B cell (primary cell): ENCODE data around the gene IFI35. TPM values are rescaled to one million over a fixed set of nuclear protein-coding genes. Genes with fewer than 3 reads are reported as not detected.

Source experiments
- ATAC-seq: fragments of 200-7000 bp; cut with Tn5 transposase; one replicate; pipeline ENCODE4 v1.10.0; 2021; ENCODE audit warnings: low read depth, mild to moderate bottlenecking, moderate number of reproducible peaks, moderate library complexity
- CTCF ChIA-PET: fragments of 350-600 bp; sonication (Branson Sonifier 250); formaldehyde crosslinking; loops from one replicate; lab custom pipeline; 2021; ENCODE audit warnings: antibody characterized with exemption, inconsistent platforms; lab: Charles Lee
- POLR2A ChIA-PET: fragments of 350-600 bp; sonication (Branson Sonifier 250); formaldehyde crosslinking; loops from one replicate; lab custom pipeline; 2021; ENCODE audit warnings: antibody characterized with exemption; lab: Charles Lee
- DNase-seq: peaks from one replicate; pipeline ENCODE4 v3.0.0; 2013
- H2AFZ ChIP-seq: 2 replicates; pipeline ENCODE4 v1.6.1; 2012; ENCODE audit warnings: mild to moderate bottlenecking, low read depth, low read length; ENCODE audit not compliant: insufficient read depth, poor library complexity, severe bottlenecking
- H3K27ac ChIP-seq, 2 donors: 1 replicate in 1 of 2; 2 replicates in 1 of 2; pipeline ENCODE4 v1.5.1; 2012 to 2013; ENCODE audit warnings: low read length in 2 of 2, mild to moderate bottlenecking in 2 of 2, moderate library complexity in 1 of 2
- H3K27me3 ChIP-seq, 4 experiments: fragments of 200-600 bp in 1 of 4; sonication (generic) in 1 of 4; replicated peaks in 1 of 4; 1 replicate in 2 of 4; 2 replicates in 2 of 4; pipeline versions ENCODE4 v1.6.1 to v1.7.0; 2013 to 2016; ENCODE audit warnings: low read length in 3 of 4, mild to moderate bottlenecking in 2 of 4, mixed read lengths in 1 of 4, moderate library complexity in 1 of 4; ENCODE audit not compliant: insufficient read depth in 4 of 4, control insufficient read depth in 3 of 4; ENCODE audit errors: control extremely low read depth in 1 of 4
- H3K36me3 ChIP-seq, 2 experiments: replicated peaks in 1 of 2; 1 replicate in 1 of 2; 2 replicates in 1 of 2; pipeline versions ENCODE4 v1.6.1 to v1.7.1; 2013; ENCODE audit warnings: low read length in 1 of 2; ENCODE audit not compliant: insufficient read depth in 2 of 2, control insufficient read depth in 1 of 2; ENCODE audit errors: control extremely low read depth in 1 of 2, extremely low read depth in 1 of 2
- H3K4me1 ChIP-seq, 2 donors: fragments of 200-600 bp in 1 of 2; sonication (generic) in 1 of 2; 1 replicate in 1 of 2; 2 replicates in 1 of 2; pipeline versions ENCODE4 v1.5.1 to v1.6.1; 2013 to 2017; ENCODE audit warnings: low read length in 2 of 2; ENCODE audit not compliant: control insufficient read depth in 2 of 2, insufficient read depth in 2 of 2
- H3K4me2 ChIP-seq: replicated peaks from 2 replicates; pipeline ENCODE3; 2012; ENCODE audit warnings: mild to moderate bottlenecking, low read depth, low read length; ENCODE audit not compliant: poor library complexity, severe bottlenecking
- H3K4me3 ChIP-seq, 5 experiments: fragments of 200-600 bp in 1 of 5; sonication (generic) in 1 of 5; 1 replicate in 3 of 5; 2 replicates in 2 of 5; pipeline versions ENCODE4 v1.5.1 to v1.7.0; 2011 to 2016; ENCODE audit warnings: low read length in 4 of 5, mild to moderate bottlenecking in 4 of 5, low read depth in 2 of 5, control low read depth in 1 of 5, moderate library complexity in 1 of 5; ENCODE audit not compliant: insufficient read depth in 1 of 5; ENCODE audit errors: control extremely low read depth in 1 of 5, extremely low read depth in 1 of 5
- H3K79me2 ChIP-seq: fragments of 200-600 bp; sonication (generic); one replicate; pipeline ENCODE4 v1.6.0; 2016; ENCODE audit warnings: low read length; ENCODE audit not compliant: control insufficient read depth, insufficient read depth
- H3K9ac ChIP-seq: fragments of 200-600 bp; sonication (generic); 2 replicates; pipeline ENCODE4 v1.6.1; 2017; ENCODE audit warnings: mild to moderate bottlenecking, low read length, moderate library complexity
- H3K9me3 ChIP-seq, 3 donors: one replicate each; pipeline versions ENCODE4 v1.6.1 to v1.7.1; 2013; ENCODE audit warnings: low read length in 2 of 3; ENCODE audit not compliant: control insufficient read depth in 2 of 3, insufficient read depth in 1 of 3; ENCODE audit errors: control extremely low read depth in 1 of 3
- H4K20me1 ChIP-seq: 2 replicates; pipeline ENCODE4 v1.6.0; 2012; ENCODE audit warnings: mild to moderate bottlenecking, low read length; ENCODE audit not compliant: insufficient read depth, control insufficient read depth, poor library complexity, severe bottlenecking
- H3K27ac Mint-ChIP-seq: one replicate; pipeline ENCODE4 v1.8.0; 2021; ENCODE audit warnings: mixed read lengths
- H3K27me3 Mint-ChIP-seq: one replicate; pipeline ENCODE4 v1.8.0; 2021; ENCODE audit warnings: mixed read lengths
- H3K4me1 Mint-ChIP-seq: one replicate; pipeline ENCODE4 v1.8.0; 2021; ENCODE audit warnings: mixed read lengths
- H3K4me3 Mint-ChIP-seq: one replicate; pipeline ENCODE4 v1.8.0; 2021; ENCODE audit warnings: mixed read lengths
- H3K9me3 Mint-ChIP-seq: one replicate; pipeline ENCODE4 v1.8.0; 2022; ENCODE audit warnings: mixed read lengths; ENCODE audit not compliant: insufficient read depth
- EZH2 ChIP-seq: IDR thresholded peaks from 2 replicates; pipeline ENCODE4 v1.6.1; 2012; ENCODE audit warnings: borderline replicate concordance, low read depth, mild to moderate bottlenecking, moderate library complexity, low read length; ENCODE audit not compliant: insufficient read depth, poor library complexity, severe bottlenecking
- WGBS: methylation state at CpG from one replicate; pipeline ENCODE4 v1.1.5; 2013; ENCODE audit warnings: missing lambda C conversion rate; ENCODE audit not compliant: insufficient coverage; 5-methylcytosine and 5-hydroxymethylcytosine counted together
- intact Hi-C: fragments of 100-400 bp; cut with micrococcal nuclease; formaldehyde crosslinking; loops from one replicate; pipeline ENCODE4 v1.10.0; 2022
- polyA plus RNA-seq: library from polyadenylated mRNA; depleted of rRNA; stranded (reverse); fragments of >200 nt; gene quantifications from 2 replicates; pipeline ENCODE4 v1.2.3, GENCODE V29; 2012
- total RNA-seq, 2 donors: library from RNA; stranded (reverse); fragments of 120-200 nt in 1 of 2; gene quantifications; 1 replicate in 1 of 2; 2 replicates in 1 of 2; pipeline versions ENCODE4 v1.2.3 to v1.2.4, GENCODE V29; 2013 to 2022
- TF ChIP-seq, protein P1 (sequence below): fragments of 200-600 bp; IDR thresholded peaks from one replicate; pipeline ENCODE4 v1.8.0; 2022; ENCODE audit warnings: antibody characterized with exemption, mild to moderate bottlenecking

The IFI35 gene
- total and polyA plus RNA-seq, 2 donors (not counting 1 experiment from before 2014, with no cell fraction given): 37.2 to 42.2 TPM

GRCh38 chr17:43018008-43018853 lies 11.6 kb downstream of the IFI35 start:
- Histone ChIP-seq H3K27ac (no peak overlapping the region), H2AFZ (no peak overlapping the region), H3K27me3 (no peaks in the 10 kb centered on the region), H3K79me2 (no peaks in the 10 kb centered on the region), H4K20me1 (no peaks in the 10 kb centered on the region), H3K9ac (no peak overlapping the region), H3K9me3 (no peaks in the 10 kb centered on the region), H3K36me3 (peaks cover 0 to 9% of the 10 kb centered on the region in 2 experiments), H3K4me3 (no peak overlapping the region), H3K4me2 (no peak overlapping the region), H3K4me1 (peaks cover 9 to 14% of the 10 kb centered on the region in 2 donors)
- H3K27ac Mint-ChIP-seq: peak overlapping the region; percentile 37
- ChIA-PET POLR2A (interaction anchor here (0.6 kb wide), 1 partner anchor 192 kb away, joined by 5 read pairs; no protein-coding TSS in a partner anchor), CTCF (interaction anchor here (0.6 kb wide), 1 partner anchor 375 kb away, joined by 3 read pairs; no protein-coding TSS in a partner anchor)
- no peaks in the 10 kb centered on the region for H3K9me3 Mint-ChIP-seq
- ATAC-seq (no peak), DNase-seq (peak; percentile 10)
- H3K4me3 Mint-ChIP-seq: no peak overlapping the region
- intact Hi-C loops: no loop called here
- TF ChIP-seq, protein P1, sequence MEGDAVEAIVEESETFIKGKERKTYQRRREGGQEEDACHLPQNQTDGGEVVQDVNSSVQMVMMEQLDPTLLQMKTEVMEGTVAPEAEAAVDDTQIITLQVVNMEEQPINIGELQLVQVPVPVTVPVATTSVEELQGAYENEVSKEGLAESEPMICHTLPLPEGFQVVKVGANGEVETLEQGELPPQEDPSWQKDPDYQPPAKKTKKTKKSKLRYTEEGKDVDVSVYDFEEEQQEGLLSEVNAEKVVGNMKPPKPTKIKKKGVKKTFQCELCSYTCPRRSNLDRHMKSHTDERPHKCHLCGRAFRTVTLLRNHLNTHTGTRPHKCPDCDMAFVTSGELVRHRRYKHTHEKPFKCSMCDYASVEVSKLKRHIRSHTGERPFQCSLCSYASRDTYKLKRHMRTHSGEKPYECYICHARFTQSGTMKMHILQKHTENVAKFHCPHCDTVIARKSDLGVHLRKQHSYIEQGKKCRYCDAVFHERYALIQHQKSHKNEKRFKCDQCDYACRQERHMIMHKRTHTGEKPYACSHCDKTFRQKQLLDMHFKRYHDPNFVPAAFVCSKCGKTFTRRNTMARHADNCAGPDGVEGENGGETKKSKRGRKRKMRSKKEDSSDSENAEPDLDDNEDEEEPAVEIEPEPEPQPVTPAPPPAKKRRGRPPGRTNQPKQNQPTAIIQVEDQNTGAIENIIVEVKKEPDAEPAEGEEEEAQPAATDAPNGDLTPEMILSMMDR: no peak
- TF ChIP-seq EZH2: no peak
- no peaks in the 10 kb centered on the region for H3K27me3 Mint-ChIP-seq
- 82% methylated on average over 17 of the region's 19 CpGs for WGBS
- H3K4me1 Mint-ChIP-seq: peaks cover 22% of the 10 kb centered on the region

- Histone ChIP-seq H3K27me3 (no peaks in the 10 kb centered on the region), H3K27ac (no peak overlapping the region), H3K4me2 (no peak overlapping the region), H3K36me3 (peaks cover 0 to 2% of the 10 kb centered on the region in 2 experiments), H4K20me1 (no peaks in the 10 kb centered on the region), H3K4me3 (no peak overlapping the region), H3K9me3 (no peaks in the 10 kb centered on the region), H3K9ac (no peak overlapping the region), H2AFZ (no peak overlapping the region), H3K79me2 (no peaks in the 10 kb centered on the region), H3K4me1 (peaks cover 9 to 17% of the 10 kb centered on the region in 2 donors)
- WGBS: no CpG with 5 or more reads among the region's 4 CpGs
- no peaks in the 10 kb centered on the region for H3K9me3 Mint-ChIP-seq
- TF ChIP-seq EZH2: no peak
- TF ChIP-seq, protein P1: no peak
- DNase-seq (no peak), ATAC-seq (no peak)
- intact Hi-C loops: no loop called here
- no peaks in the 10 kb centered on the region for H3K27me3 Mint-ChIP-seq
- H3K4me1 Mint-ChIP-seq: peaks cover 22% of the 10 kb centered on the region
- CTCF ChIA-PET: interaction anchor here (0.6 kb wide), 1 partner anchor 80 kb away, joined by 4 read pairs; no protein-coding TSS in a partner anchor
- no peak overlapping the region for H3K27ac Mint-ChIP-seq
- no peak overlapping the region for H3K4me3 Mint-ChIP-seq
- POLR2A ChIA-PET: interaction anchor here (0.6 kb wide), 1 partner anchor 191 kb away, joined by 5 read pairs; no protein-coding TSS in a partner anchor
Observed at GRCh38 chr17:43018932-43019331, 12.3 kb downstream of the IFI35 start.
